Testis (tissue), 3 donors: ENCODE measurements around the gene JCAD. TPM values are rescaled to one million over a fixed set of nuclear protein-coding genes. Genes with fewer than 3 reads are reported as not detected.

ENCODE experiments used
- DNase-seq: peaks from one replicate; pipeline ENCODE4 v3.0.0-alpha.2; 2019
- H3K27ac ChIP-seq, 2 donors: fragments of 200-600 bp; sonication (generic); one replicate each; pipeline ENCODE4 v1.5.1; 2019
- H3K27me3 ChIP-seq: fragments of 200-600 bp; sonication (generic); one replicate; pipeline ENCODE4 v1.5.1; 2019
- H3K36me3 ChIP-seq: fragments of 200-600 bp; sonication (generic); one replicate; pipeline ENCODE4 v1.5.1; 2017; ENCODE audit warnings: low read depth; ENCODE audit errors: missing control alignments
- H3K4me1 ChIP-seq: fragments of 200-600 bp; sonication (generic); one replicate; pipeline ENCODE4 v1.5.1; 2019
- H3K4me3 ChIP-seq, 2 donors: fragments of 200-600 bp; sonication (generic); one replicate each; pipeline ENCODE4 v1.5.1; 2017 to 2019
- H3K9me3 ChIP-seq: fragments of 200-600 bp; sonication (generic); one replicate; pipeline ENCODE4 v1.5.1; 2017
- POLR2A ChIP-seq: fragments of 450-650 bp; IDR thresholded peaks from one replicate; pipeline ENCODE4 v1.6.1; 2017; ENCODE audit warnings: antibody characterized with exemption, mild to moderate bottlenecking, moderate library complexity
- WGBS, 2 donors: methylation state at CpG; one replicate each; pipeline ENCODE4 v1.1.5; 2018; 5-methylcytosine and 5-hydroxymethylcytosine counted together
- intact Hi-C: fragments of 100-400 bp; cut with DNase I; formaldehyde crosslinking; loops from one replicate; pipeline ENCODE4 v1.15.1; 2023; ENCODE audit warnings: low total_unique reads
- polyA plus RNA-seq: library from polyadenylated mRNA; stranded (reverse); fragments of 350-450 nt; fragmentation: Illumina TruSeq; extraction: RNeasy Lipid Tissue Mini Kit (QIAGEN cat#74804); gene quantifications from one replicate; pipeline ENCODE4 v1.2.3, GENCODE V29; 2014; ENCODE audit warnings: low read depth, low replicate concordance; ENCODE audit not compliant: insufficient read depth
- total RNA-seq, 2 donors: library from RNA; depleted of rRNA; stranded (reverse); fragments of >200 nt; gene quantifications; one replicate each; pipeline ENCODE4 v1.2.3, GENCODE V29; 2016
- TF ChIP-seq, protein P1 (sequence below), 3 experiments: fragments of 450-650 bp in 2 of 3; fragments of 200-600 bp in 1 of 3; sonication (generic) in 1 of 3; IDR thresholded peaks; one replicate each; pipeline ENCODE4 v1.5.1; 2016 to 2019; ENCODE audit warnings: antibody characterized with exemption in 3 of 3, mild to moderate bottlenecking in 2 of 3, moderate library complexity in 1 of 3

The JCAD gene
- total and polyA plus RNA-seq, 3 donors from 2014 or later = 57.4 to 133 (median 109) TPM

DNA sequence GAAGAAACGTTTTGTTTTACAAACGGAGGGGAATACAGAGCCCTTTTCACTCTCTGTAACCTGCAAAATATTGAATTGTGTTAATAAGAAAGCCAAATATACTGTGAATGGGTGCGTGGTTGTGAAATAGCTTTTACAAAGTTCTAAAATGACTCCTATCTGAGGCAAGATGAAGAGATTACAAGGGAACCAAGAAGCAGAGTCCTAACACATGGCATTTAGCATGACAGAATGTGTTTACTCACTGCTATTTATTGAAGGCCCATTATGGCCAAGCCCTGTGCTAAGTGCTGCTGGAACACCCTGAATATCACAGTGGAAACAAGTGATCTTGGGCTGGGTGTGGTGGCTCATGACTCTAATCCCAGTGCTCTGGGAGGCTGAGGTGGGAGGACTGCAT is 12.9 kb downstream of the JCAD start:
- Histone ChIP-seq H3K4me1 (peaks cover 9% of the 10 kb centered on the region), H3K27ac (no peak overlapping the region), H3K9me3 (no peaks in the 10 kb centered on the region), H3K4me3 (no peak overlapping the region), H3K36me3 (no peaks in the 10 kb centered on the region), H3K27me3 (no peaks in the 10 kb centered on the region)
- intact Hi-C loops = no loop called here
- DNase-seq = no peak
- TF ChIP-seq, protein P1, sequence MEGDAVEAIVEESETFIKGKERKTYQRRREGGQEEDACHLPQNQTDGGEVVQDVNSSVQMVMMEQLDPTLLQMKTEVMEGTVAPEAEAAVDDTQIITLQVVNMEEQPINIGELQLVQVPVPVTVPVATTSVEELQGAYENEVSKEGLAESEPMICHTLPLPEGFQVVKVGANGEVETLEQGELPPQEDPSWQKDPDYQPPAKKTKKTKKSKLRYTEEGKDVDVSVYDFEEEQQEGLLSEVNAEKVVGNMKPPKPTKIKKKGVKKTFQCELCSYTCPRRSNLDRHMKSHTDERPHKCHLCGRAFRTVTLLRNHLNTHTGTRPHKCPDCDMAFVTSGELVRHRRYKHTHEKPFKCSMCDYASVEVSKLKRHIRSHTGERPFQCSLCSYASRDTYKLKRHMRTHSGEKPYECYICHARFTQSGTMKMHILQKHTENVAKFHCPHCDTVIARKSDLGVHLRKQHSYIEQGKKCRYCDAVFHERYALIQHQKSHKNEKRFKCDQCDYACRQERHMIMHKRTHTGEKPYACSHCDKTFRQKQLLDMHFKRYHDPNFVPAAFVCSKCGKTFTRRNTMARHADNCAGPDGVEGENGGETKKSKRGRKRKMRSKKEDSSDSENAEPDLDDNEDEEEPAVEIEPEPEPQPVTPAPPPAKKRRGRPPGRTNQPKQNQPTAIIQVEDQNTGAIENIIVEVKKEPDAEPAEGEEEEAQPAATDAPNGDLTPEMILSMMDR (IDR thresholded peaks at IDR 0.05) = no peak
- no peak for TF ChIP-seq POLR2A
- 58 to 70% methylated on average over 3 of the region's 3 CpGs for WGBS, 2 donors

- 71 to 83% methylated on average over 7 of the region's 7 CpGs for WGBS, 2 donors
- no peak for DNase-seq
- intact Hi-C loops = no loop called here
- Histone ChIP-seq H3K27me3 (no peaks in the 10 kb centered on the region), H3K36me3 (no peaks in the 10 kb centered on the region), H3K9me3 (no peaks in the 10 kb centered on the region), H3K27ac (no peak overlapping the region), H3K4me1 (peaks cover 9% of the 10 kb centered on the region), H3K4me3 (no peak overlapping the region)
- TF ChIP-seq POLR2A = no peak
- TF ChIP-seq, protein P1 (IDR thresholded peaks at IDR 0.05) = no peak
Observed at GRCh38 chr10:30045961-30046360, 13.4 kb downstream of the JCAD start.

DNA sequence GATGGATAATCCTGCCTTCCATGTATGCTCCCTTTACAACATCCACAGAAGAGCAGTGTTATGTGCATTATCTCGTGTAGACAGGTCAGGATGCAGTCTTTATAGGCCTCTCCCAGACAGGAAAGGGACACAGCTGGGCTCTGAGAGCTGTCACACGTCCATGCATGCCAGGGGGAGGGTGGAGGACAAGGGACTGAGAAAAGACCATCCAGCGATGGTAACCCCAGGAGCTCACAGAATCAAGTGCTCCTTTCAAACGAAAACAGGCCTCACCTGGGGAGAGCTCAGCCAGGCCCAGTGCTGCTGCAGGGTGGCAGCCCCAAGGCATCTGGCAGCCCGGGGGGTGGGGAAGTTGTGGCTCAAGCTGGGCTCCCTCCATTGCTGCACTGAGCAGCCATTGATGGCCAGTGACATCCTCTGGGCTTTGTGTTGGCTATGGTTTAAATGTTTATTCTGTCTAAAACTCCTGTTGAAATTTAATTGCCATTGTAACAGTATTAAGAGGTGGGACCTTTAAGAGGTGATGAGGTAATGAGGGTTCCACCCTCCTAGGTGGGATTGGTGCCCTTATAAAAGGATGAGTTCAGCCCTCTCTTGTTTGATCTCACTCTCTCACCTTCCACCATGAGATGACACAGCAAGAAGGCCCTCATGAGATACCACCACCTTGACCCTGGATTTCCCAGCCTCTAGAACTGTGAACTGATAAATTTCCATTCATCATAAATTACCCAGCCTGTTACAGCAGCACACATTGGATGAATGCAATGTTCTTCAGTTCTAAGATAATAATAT is 15.7 kb downstream of the JCAD start:
- intact Hi-C loops = no loop called here
- 54 to 64% methylated on average over 5 of the region's 5 CpGs for WGBS, 2 donors
- no peak overlapping the region for H3K4me3 ChIP-seq
- no peaks in the 10 kb centered on the region for H3K9me3 ChIP-seq
- peaks cover 5% of the 10 kb centered on the region for H3K4me1 ChIP-seq
- H3K36me3 ChIP-seq = no peaks in the 10 kb centered on the region
- H3K27ac ChIP-seq = no peak overlapping the region
- no peak for DNase-seq
- TF ChIP-seq POLR2A = no peak
- TF ChIP-seq, protein P1 (IDR thresholded peaks at IDR 0.05) = no peak
- no peaks in the 10 kb centered on the region for H3K27me3 ChIP-seq

DNA sequence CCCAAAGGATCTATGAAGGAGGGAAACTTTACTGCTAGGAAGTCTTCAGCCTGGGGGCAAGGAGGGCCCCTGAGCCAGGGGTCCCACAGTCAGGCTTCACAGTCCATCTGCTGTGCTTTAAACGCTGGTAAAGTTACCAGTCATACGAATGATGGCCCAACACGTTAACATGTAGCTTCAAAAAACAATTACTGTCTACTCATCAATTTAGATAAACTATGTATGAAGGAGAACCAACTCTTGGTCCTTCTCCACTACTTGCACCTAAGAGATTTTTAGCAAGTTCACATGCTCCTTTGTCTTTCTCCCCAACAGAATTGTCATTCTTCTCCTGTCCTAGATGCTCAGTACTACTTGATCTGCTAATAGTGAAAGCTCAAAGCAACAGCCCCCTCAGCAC is 16.6 kb downstream of the JCAD start:
- H3K36me3 ChIP-seq = no peaks in the 10 kb centered on the region
- TF ChIP-seq, protein P1 (IDR thresholded peaks at IDR 0.05) = no peak
- TF ChIP-seq POLR2A = no peak
- H3K27ac ChIP-seq = no peak overlapping the region
- H3K4me1 ChIP-seq = no peaks in the 10 kb centered on the region
- H3K9me3 ChIP-seq = no peaks in the 10 kb centered on the region
- H3K4me3 ChIP-seq = no peak overlapping the region
- DNase-seq = no peak
- WGBS, 2 donors = 81 to 85% methylated on average over 3 of the region's 3 CpGs
- intact Hi-C loops = no loop called here
- no peaks in the 10 kb centered on the region for H3K27me3 ChIP-seq
